Measurements from ENCODE around the gene PTPN14.

DNA sequence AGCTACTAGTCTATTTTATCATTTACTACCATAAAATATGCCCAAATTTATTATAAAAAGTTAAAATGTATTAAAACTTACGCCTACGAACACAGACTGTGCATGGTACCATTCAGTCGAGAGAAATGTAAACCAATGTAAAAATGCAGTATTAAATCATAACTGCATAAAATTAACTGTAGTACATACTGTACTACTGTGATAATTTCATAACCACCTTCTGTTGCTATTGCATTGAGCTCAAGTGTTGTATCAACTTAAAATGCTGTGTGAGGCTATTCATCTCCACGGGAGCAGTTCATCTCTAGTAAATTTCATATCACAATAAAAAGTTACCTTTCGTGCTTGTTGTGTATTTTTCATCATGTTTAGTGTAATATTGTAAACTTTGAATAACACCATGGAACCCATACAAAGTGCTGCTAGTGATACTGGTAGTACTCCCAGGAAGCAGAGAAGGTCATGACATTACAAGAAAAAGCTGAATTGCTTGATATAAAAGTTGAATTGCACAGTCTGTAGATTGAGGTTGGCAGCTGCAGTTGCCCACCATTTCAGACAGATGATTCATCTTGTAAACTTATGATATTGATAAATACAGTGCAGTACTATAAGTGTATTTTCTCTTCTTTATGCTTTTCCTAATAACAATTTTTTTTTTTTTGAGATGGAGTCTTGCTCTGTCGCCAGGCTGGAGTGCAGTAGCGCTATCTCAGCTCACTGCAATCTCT is 32.6 kb upstream of the PTPN14 start:
- TF ChIP-seq ARNT (IDR thresholded peaks at IDR 0.05) (no peak), ZNF384 (IDR thresholded peaks at IDR 0.05) (no peak), SUZ12 (IDR thresholded peaks at IDR 0.05) (no peak), SP1 (IDR thresholded peaks at IDR 0.05) (no peak), LEF1 (IDR thresholded peaks at IDR 0.05; ENCODE audit: borderline replicate concordance) (no peak), FOXK2 (IDR thresholded peaks at IDR 0.05) (no peak), FOXM1 (IDR thresholded peaks at IDR 0.05; ENCODE audit: borderline replicate concordance) (no peak)
